Measurements from ENCODE around the gene PLPP3.

Gene PLPP3

GRCh38 chr1:56627019-56627635 is 47.8 kb upstream of the PLPP3 start (continued):
- TF ChIP-seq KLF10 (tag by site-specific recombination; IDR thresholded peaks at IDR 0.05) (no peak), ZNF175 (tag by site-specific recombination; IDR thresholded peaks at IDR 0.05) (no peak), ZSCAN16 (tag by site-specific recombination; IDR thresholded peaks at IDR 0.05) (no peak), ZNF518A (tag by site-specific recombination; conservative IDR thresholded peaks at IDR 0.05; ENCODE audit: low read depth) (no peak), ZNF654 (tag by site-specific recombination; IDR thresholded peaks at IDR 0.05; ENCODE audit: low read depth) (no peak), ZNF48 (tag by site-specific recombination; IDR thresholded peaks at IDR 0.05) (no peak), HOXD13 (CRISPR knock-in tag; IDR thresholded peaks at IDR 0.05; ENCODE audit: borderline replicate concordance) (no peak)

DNA sequence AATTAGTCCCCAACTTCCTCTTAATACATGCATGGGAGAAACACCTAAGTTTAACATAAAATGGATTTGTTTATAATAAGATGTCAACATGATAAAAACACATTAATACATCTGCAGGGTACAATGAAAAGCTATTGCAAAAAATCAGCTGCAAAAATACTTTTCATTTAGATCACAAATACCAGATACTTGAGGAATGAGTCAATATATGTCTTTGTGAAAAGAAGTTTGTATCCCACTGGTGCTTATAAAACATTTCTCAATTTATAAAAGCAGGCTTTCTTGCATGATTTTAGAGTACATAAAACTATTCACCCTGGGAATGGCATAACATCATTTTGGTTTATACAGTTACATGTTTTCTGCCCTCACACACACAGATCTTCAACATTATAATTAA is 47.2 kb upstream of the PLPP3 start:
- CTCF ChIA-PET = interaction anchor here (0.9 kb wide), 1 partner anchor 20 kb away, joined by 3 read pairs; no protein-coding TSS in a partner anchor
- POLR2A ChIA-PET = no interaction called here
- TF ChIP-seq ZSCAN23 (tag by site-specific recombination; IDR thresholded peaks at IDR 0.05) (no peak), ZBTB20 (tag by site-specific recombination; IDR thresholded peaks at IDR 0.05) (no peak), ZNF10 (tag by site-specific recombination; IDR thresholded peaks at IDR 0.05) (no peak), KLF1 (tag by site-specific recombination; IDR thresholded peaks at IDR 0.05) (no peak)
- Histone ChIP-seq H3K9me3 (ENCODE audit: control insufficient read depth, insufficient read depth, low read depth, low read length) (no peaks in the 10 kb centered on the region), H3K4me1 (ENCODE audit: control insufficient read depth, insufficient read depth, low read length) (0 out of 2 replicates have a peak, but pooled peaks cover 2% of the 10 kb centered on the region), H3K27ac (ENCODE audit: extremely low read depth, low read depth, low read length) (no peak overlapping the region), H3K4me3 (ENCODE audit: low read depth, low read length) (no peak overlapping the region), H3K36me3 (ENCODE audit: control insufficient read depth in 2 of 2, insufficient read depth in 1 of 2, low read length in 2 of 2) (no peaks in the 10 kb centered on the region)

- no peak overlapping the region for H3K27ac ChIP-seq (ENCODE audit: extremely low read depth, low read depth, low read length)
- ChIA-PET POLR2A (no interaction called here), CTCF (no interaction called here)
- H3K36me3 ChIP-seq (ENCODE audit: control insufficient read depth in 2 of 2, insufficient read depth in 1 of 2, low read length in 2 of 2) = no peaks in the 10 kb centered on the region
- H3K9me3 ChIP-seq (ENCODE audit: control insufficient read depth, insufficient read depth, low read depth, low read length) = no peaks in the 10 kb centered on the region
- TF ChIP-seq ZNF221 (tag by site-specific recombination; IDR thresholded peaks at IDR 0.05; ENCODE audit: borderline replicate concordance) (no peak), ZNF2 (tag by site-specific recombination; IDR thresholded peaks at IDR 0.05) (no peak), ZNF184 (tag by site-specific recombination; IDR thresholded peaks at IDR 0.05) (no peak), IKZF3 (tag by site-specific recombination; IDR thresholded peaks at IDR 0.05) (no peak), ATF2 (tag by site-specific recombination; IDR thresholded peaks at IDR 0.05; ENCODE audit: low read depth) (no peak), ZNF621 (tag by site-specific recombination; IDR thresholded peaks at IDR 0.05) (no peak), ZNF239 (tag by site-specific recombination; IDR thresholded peaks at IDR 0.05) (no peak), ZNF670 (tag by site-specific recombination; IDR thresholded peaks at IDR 0.05; ENCODE audit: low read depth) (no peak), REPIN1 (tag by site-specific recombination; IDR thresholded peaks at IDR 0.05; ENCODE audit: low read depth) (no peak), ZNF558 (tag by site-specific recombination; IDR thresholded peaks at IDR 0.05) (no peak), ZNF580 (tag by site-specific recombination; IDR thresholded peaks at IDR 0.05) (no peak), GLI2 (tag by site-specific recombination; IDR thresholded peaks at IDR 0.05; ENCODE audit: borderline replicate concordance, low read depth) (no peak)
- TF ChIP-seq, protein P1, sequence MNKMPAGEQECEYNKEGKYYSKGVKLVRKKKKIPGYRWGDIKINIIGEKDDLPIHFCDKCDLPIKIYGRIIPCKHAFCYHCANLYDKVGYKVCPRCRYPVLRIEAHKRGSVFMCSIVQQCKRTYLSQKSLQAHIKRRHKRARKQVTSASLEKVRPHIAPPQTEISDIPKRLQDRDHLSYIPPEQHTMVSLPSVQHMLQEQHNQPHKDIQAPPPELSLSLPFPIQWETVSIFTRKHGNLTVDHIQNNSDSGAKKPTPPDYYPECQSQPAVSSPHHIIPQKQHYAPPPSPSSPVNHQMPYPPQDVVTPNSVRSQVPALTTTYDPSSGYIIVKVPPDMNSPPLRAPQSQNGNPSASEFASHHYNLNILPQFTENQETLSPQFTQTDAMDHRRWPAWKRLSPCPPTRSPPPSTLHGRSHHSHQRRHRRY (tag by site-specific recombination; IDR thresholded peaks at IDR 0.05) = no peak
- TF ChIP-seq, protein P2, sequence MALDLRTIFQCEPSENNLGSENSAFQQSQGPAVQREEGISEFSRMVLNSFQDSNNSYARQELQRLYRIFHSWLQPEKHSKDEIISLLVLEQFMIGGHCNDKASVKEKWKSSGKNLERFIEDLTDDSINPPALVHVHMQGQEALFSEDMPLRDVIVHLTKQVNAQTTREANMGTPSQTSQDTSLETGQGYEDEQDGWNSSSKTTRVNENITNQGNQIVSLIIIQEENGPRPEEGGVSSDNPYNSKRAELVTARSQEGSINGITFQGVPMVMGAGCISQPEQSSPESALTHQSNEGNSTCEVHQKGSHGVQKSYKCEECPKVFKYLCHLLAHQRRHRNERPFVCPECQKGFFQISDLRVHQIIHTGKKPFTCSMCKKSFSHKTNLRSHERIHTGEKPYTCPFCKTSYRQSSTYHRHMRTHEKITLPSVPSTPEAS (tag by site-specific recombination; IDR thresholded peaks at IDR 0.05) = no peak
- 0 out of 2 replicates have a peak, but pooled peaks cover 2% of the 10 kb centered on the region for H3K4me1 ChIP-seq (ENCODE audit: control insufficient read depth, insufficient read depth, low read length)
- no peak overlapping the region for H3K4me3 ChIP-seq (ENCODE audit: low read depth, low read length)
These were observed 46.6 kb upstream of the PLPP3 start for GRCh38 chr1:56625819-56626440.

Measured in HEK293 (cell line).